H9 (cell line): Measurements from ENCODE around the gene NDNF. TPM values are rescaled to one million over a fixed set of nuclear protein-coding genes. Genes with fewer than 3 reads are reported as not detected.

Experiments used
- DNase-seq: peaks from one replicate; pipeline ENCODE4 v3.0.0-alpha.2; 2017
- H2AFZ ChIP-seq: one replicate; pipeline ENCODE4 v1.6.1; 2013; ENCODE audit warnings: mild to moderate bottlenecking, low read length, control low read depth, moderate library complexity
- H2AK5ac ChIP-seq: 2 replicates; pipeline ENCODE4 v1.6.1; 2013; ENCODE audit warnings: low read length, control low read depth, mixed read lengths; ENCODE audit not compliant: insufficient read length
- H2BK120ac ChIP-seq: one replicate; pipeline ENCODE4 v1.6.1; 2013; ENCODE audit warnings: low read depth, mild to moderate bottlenecking, low read length, control low read depth, inconsistent platforms; ENCODE audit not compliant: poor library complexity, severe bottlenecking
- H2BK12ac ChIP-seq: 2 replicates; pipeline ENCODE4 v1.6.1; 2013; ENCODE audit warnings: low read length, control low read depth, mixed read lengths, low read depth; ENCODE audit not compliant: insufficient read length
- H2BK15ac ChIP-seq: 2 replicates; pipeline ENCODE4 v1.6.1; 2013; ENCODE audit warnings: low read depth, low read length, control low read depth
- H2BK20ac ChIP-seq: one replicate; pipeline ENCODE4 v1.6.1; 2013; ENCODE audit warnings: low read depth, mild to moderate bottlenecking, low read length, control low read depth, inconsistent platforms; ENCODE audit not compliant: poor library complexity, severe bottlenecking
- H2BK5ac ChIP-seq: 2 replicates; pipeline ENCODE4 v1.6.1; 2013; ENCODE audit warnings: low read length, control low read depth, mixed read lengths; ENCODE audit not compliant: insufficient read length
- H3K14ac ChIP-seq: 2 replicates; pipeline ENCODE4 v1.6.1; 2013; ENCODE audit warnings: low read length, control low read depth; ENCODE audit not compliant: insufficient read depth
- H3K18ac ChIP-seq: 2 replicates; pipeline ENCODE4 v1.6.1; 2013; ENCODE audit warnings: low read depth, mild to moderate bottlenecking, mixed read lengths, low read length, control low read depth; ENCODE audit not compliant: insufficient read length
- H3K23ac ChIP-seq: 2 replicates; pipeline ENCODE4 v1.6.1; 2013; ENCODE audit warnings: low read length, control low read depth, mixed read lengths, low read depth; ENCODE audit not compliant: insufficient read length
- H3K23me2 ChIP-seq: 2 replicates; pipeline ENCODE4 v1.6.1; 2013; ENCODE audit warnings: low read depth, mild to moderate bottlenecking, mixed read lengths, low read length, control low read depth; ENCODE audit not compliant: insufficient read length, poor library complexity, severe bottlenecking
- H3K27ac ChIP-seq: 2 replicates; pipeline ENCODE4 v1.5.1; 2013; ENCODE audit warnings: low read length, control low read depth, mixed read lengths, low read depth; ENCODE audit not compliant: insufficient read length
- H3K27me3 ChIP-seq: 2 replicates; pipeline ENCODE4 v1.6.1; 2013; ENCODE audit warnings: low read length, control low read depth, inconsistent platforms; ENCODE audit not compliant: insufficient read depth
- H3K4ac ChIP-seq: 2 replicates; pipeline ENCODE4 v1.6.1; 2013; ENCODE audit warnings: low read depth, mild to moderate bottlenecking, control low read depth, inconsistent platforms, low read length, moderate library complexity
- H3K4me1 ChIP-seq: 2 replicates; pipeline ENCODE4 v1.6.1; 2013; ENCODE audit warnings: low read length, control low read depth, inconsistent platforms; ENCODE audit not compliant: insufficient read depth
- H3K4me2 ChIP-seq: 2 replicates; pipeline ENCODE4 v1.6.1; 2013; ENCODE audit warnings: low read length, control low read depth, mixed read lengths; ENCODE audit not compliant: insufficient read length, insufficient read depth
- H3K56ac ChIP-seq: 2 replicates; pipeline ENCODE4 v1.6.1; 2013; ENCODE audit warnings: low read depth, mild to moderate bottlenecking, mixed read lengths, low read length, control low read depth; ENCODE audit not compliant: insufficient read length
- H3K79me1 ChIP-seq: 2 replicates; pipeline ENCODE4 v1.6.1; 2013; ENCODE audit warnings: low read depth, mild to moderate bottlenecking, moderate library complexity, low read length, control low read depth, inconsistent platforms; ENCODE audit not compliant: insufficient read depth, poor library complexity, severe bottlenecking
- H3K79me2 ChIP-seq: 2 replicates; pipeline ENCODE4 v1.6.1; 2013; ENCODE audit warnings: low read length, control low read depth, inconsistent platforms; ENCODE audit not compliant: insufficient read depth
- H3K9ac ChIP-seq: 2 replicates; pipeline ENCODE4 v1.6.1; 2013; ENCODE audit warnings: low read length, control low read depth, mixed read lengths; ENCODE audit not compliant: insufficient read length; ENCODE audit errors: extremely low read depth
- H3K9me3 ChIP-seq: one replicate; pipeline ENCODE4 v1.6.1; 2013; ENCODE audit warnings: low read depth, low read length, inconsistent platforms; ENCODE audit not compliant: control insufficient read depth
- H3T11ph ChIP-seq: one replicate; pipeline ENCODE4 v1.6.1; 2013; ENCODE audit warnings: mild to moderate bottlenecking, low read length, control low read depth, inconsistent platforms
- H4K20me1 ChIP-seq: one replicate; pipeline ENCODE4 v1.6.1; 2013; ENCODE audit not compliant: control insufficient read depth, insufficient read length, insufficient read depth
- H4K5ac ChIP-seq: 2 replicates; pipeline ENCODE4 v1.6.1; 2013; ENCODE audit warnings: low read depth, mild to moderate bottlenecking, mixed read lengths, low read length, control low read depth; ENCODE audit not compliant: insufficient read length
- H4K8ac ChIP-seq: replicated peaks from 2 replicates; pipeline ENCODE4 v1.6.1; 2013; ENCODE audit warnings: low read length, control low read depth, mixed read lengths, low read depth; ENCODE audit not compliant: insufficient read length
- H4K91ac ChIP-seq: 2 replicates; pipeline ENCODE4 v1.6.1; 2013; ENCODE audit warnings: low read depth, mild to moderate bottlenecking, moderate library complexity, mixed read lengths, low read length, control low read depth; ENCODE audit not compliant: insufficient read length
- H3K27ac Mint-ChIP-seq, 3 experiments: 2 replicates in 2 of 3; 3 replicates in 1 of 3; pipeline ENCODE4 v1.8.0; 2020 to 2021; ENCODE audit warnings: mixed read lengths in 3 of 3, mild to moderate bottlenecking in 1 of 3, moderate library complexity in 1 of 3
- H3K27me3 Mint-ChIP-seq: 2 replicates; pipeline ENCODE4 v1.8.0; 2021; ENCODE audit warnings: low read depth, mild to moderate bottlenecking, moderate library complexity, mixed read lengths
- H3K36me3 Mint-ChIP-seq, 3 experiments: 2 replicates in 2 of 3; 3 replicates in 1 of 3; pipeline ENCODE4 v1.8.0; 2020 to 2021; ENCODE audit warnings: low read depth in 3 of 3, mixed read lengths in 3 of 3; ENCODE audit not compliant: insufficient read depth in 1 of 3
- H3K4me1 Mint-ChIP-seq, 2 experiments: 2 replicates each; pipeline ENCODE4 v1.8.0; 2020; ENCODE audit warnings: mixed read lengths in 2 of 2
- H3K4me3 Mint-ChIP-seq, 2 experiments: 2 replicates in 1 of 2; 3 replicates in 1 of 2; pipeline ENCODE4 v1.8.0; 2020 to 2021; ENCODE audit warnings: mild to moderate bottlenecking in 2 of 2, mixed read lengths in 2 of 2, moderate library complexity in 1 of 2
- H3K9me3 Mint-ChIP-seq, 2 experiments: 2 replicates in 1 of 2; 3 replicates in 1 of 2; pipeline ENCODE4 v1.8.0; 2020; ENCODE audit warnings: mild to moderate bottlenecking in 2 of 2, mixed read lengths in 2 of 2, moderate library complexity in 1 of 2
- CTCF ChIP-seq: fragments of 200-600 bp; sonication (generic); conservative IDR thresholded peaks from 3 replicates; pipeline ENCODE4 v1.8.0; 2021; ENCODE audit warnings: antibody characterized with exemption, mild to moderate bottlenecking
- WGBS: extraction: QIAGEN DNeasy Blood & Tissue Kit; methylation state at CpG from one replicate; pipeline ENCODE4 v1.1.7; 2013; ENCODE audit warnings: missing lambda C conversion rate, low lambda C conversion rate, mixed read lengths; ENCODE audit not compliant: insufficient read length; ENCODE audit errors: extremely low coverage; 5-methylcytosine and 5-hydroxymethylcytosine counted together
- total RNA-seq: library from RNA; stranded (reverse); gene quantifications from 2 replicates; pipeline ENCODE4 v1.2.1, GENCODE V29; 2021

The NDNF gene
- total RNA-seq, 1 experiment from 2014 or later = 0.17 TPM

- Histone ChIP-seq H2BK20ac (no peak overlapping the region), H3K23ac (no peak overlapping the region), H3K4me2 (no peak overlapping the region), H2BK5ac (no peak overlapping the region), H3K4me1 (no peaks in the 10 kb centered on the region), H2BK12ac (no peak overlapping the region), H3K79me1 (no peaks in the 10 kb centered on the region), H3K79me2 (no peaks in the 10 kb centered on the region), H3K56ac (no peak overlapping the region), H4K8ac (no peak overlapping the region), H4K5ac (no peak overlapping the region), H3K4ac (no peak overlapping the region), H3K9ac (no peak overlapping the region), H3K27me3 (no peaks in the 10 kb centered on the region), H3K23me2 (no peaks in the 10 kb centered on the region), H2BK120ac (no peak overlapping the region), H2AK5ac (no peak overlapping the region), H2AFZ (no peak overlapping the region), H3K9me3 (no peaks in the 10 kb centered on the region), H3K14ac (no peak overlapping the region), H3T11ph (no peak overlapping the region), H4K91ac (no peak overlapping the region), H3K27ac (no peak overlapping the region), H4K20me1 (no peaks in the 10 kb centered on the region), H2BK15ac (no peak overlapping the region), H3K18ac (no peak overlapping the region)
- no peak for DNase-seq
- Mint-ChIP-seq H3K9me3 (no peaks in the 10 kb centered on the region), H3K36me3 (no peaks in the 10 kb centered on the region), H3K27ac (no peak overlapping the region), H3K27me3 (no peaks in the 10 kb centered on the region), H3K4me3 (no peak overlapping the region), H3K4me1 (peaks cover 0 to 4% of the 10 kb centered on the region in 2 experiments; a peak in 1 of 4 replicates)
- no peak for TF ChIP-seq CTCF
- WGBS = no CpG with 5 or more reads among the region's 2 CpGs
Measured at GRCh38 chr4:121108557-121108956, 36.2 kb upstream of the NDNF start.
